OCI-LY1 (cell line): Measurements from ENCODE around the gene PTPRE.
A peak's percentile ranks its signal among the peaks of the same experiment; 100 is the strongest.

Experiments
- EZH2 ChIP-seq: fragments of 200-600 bp; sonication (generic), shearing (Covaris generic); IDR thresholded peaks from 2 replicates; pipeline ENCODE4 v1.8.0; 2017; ENCODE audit warnings: borderline replicate concordance, mixed run types, mild to moderate bottlenecking, antibody characterized with exemption, low read length, moderate library complexity, mixed read lengths
- TF ChIP-seq, protein P1 (sequence below): fragments of 200-600 bp; sonication (generic), shearing (Covaris generic); IDR thresholded peaks from 2 replicates; pipeline ENCODE4 v1.5.1; 2017; ENCODE audit warnings: mild to moderate bottlenecking, antibody characterized with exemption, low read length, moderate library complexity, mixed read lengths

DNA sequence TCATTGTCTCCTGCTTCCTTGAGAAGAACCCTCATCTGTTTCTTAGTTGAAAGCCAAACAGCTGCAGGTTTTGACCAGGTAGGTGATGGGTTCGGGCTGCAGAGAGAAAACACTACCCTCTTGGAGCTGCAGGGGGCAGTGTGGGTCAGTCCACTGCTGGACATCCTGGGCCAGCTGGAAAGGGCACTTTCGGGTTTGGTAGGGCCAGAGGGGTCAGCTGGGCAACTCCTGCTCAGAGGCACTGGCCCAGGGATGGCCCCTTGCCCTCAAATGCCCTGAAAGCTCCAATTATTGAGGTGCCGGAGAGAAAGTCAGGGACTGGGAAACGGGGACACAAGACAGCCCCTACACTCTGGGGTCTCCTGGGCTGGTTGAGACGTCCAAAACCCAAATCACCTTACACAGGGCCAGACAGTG is 128.7 kb downstream of the PTPRE start:
- TF ChIP-seq, protein P1, sequence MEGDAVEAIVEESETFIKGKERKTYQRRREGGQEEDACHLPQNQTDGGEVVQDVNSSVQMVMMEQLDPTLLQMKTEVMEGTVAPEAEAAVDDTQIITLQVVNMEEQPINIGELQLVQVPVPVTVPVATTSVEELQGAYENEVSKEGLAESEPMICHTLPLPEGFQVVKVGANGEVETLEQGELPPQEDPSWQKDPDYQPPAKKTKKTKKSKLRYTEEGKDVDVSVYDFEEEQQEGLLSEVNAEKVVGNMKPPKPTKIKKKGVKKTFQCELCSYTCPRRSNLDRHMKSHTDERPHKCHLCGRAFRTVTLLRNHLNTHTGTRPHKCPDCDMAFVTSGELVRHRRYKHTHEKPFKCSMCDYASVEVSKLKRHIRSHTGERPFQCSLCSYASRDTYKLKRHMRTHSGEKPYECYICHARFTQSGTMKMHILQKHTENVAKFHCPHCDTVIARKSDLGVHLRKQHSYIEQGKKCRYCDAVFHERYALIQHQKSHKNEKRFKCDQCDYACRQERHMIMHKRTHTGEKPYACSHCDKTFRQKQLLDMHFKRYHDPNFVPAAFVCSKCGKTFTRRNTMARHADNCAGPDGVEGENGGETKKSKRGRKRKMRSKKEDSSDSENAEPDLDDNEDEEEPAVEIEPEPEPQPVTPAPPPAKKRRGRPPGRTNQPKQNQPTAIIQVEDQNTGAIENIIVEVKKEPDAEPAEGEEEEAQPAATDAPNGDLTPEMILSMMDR: peak; percentile 89
- TF ChIP-seq EZH2: no peak
